ENCODE data around the gene ZNF367. TPM values are rescaled to one million over a fixed set of nuclear protein-coding genes. Genes with fewer than 3 reads are reported as not detected.
A peak's percentile ranks its signal among the peaks of the same experiment; 100 is the strongest.

ZNF367 gene
- total and polyA plus RNA-seq, 2 donors (not counting 1 experiment from before 2014, with no cell fraction given), result 0.66 to 2.2 TPM

- no peak overlapping the region for H3K9ac ChIP-seq (ENCODE audit: insufficient read depth, low read length)
- H4K20me1 ChIP-seq (ENCODE audit: control insufficient read depth, extremely low read depth, insufficient read depth, low read length), result no peaks in the 10 kb centered on the region
- H3K27me3 ChIP-seq (ENCODE audit: control insufficient read depth, insufficient read depth, low read length), result no peaks in the 10 kb centered on the region
- DNase-seq (ENCODE audit: low read depth in 2 of 2), result peak in 1 of 2 donors; percentile 44
- no peak overlapping the region for H3K27ac ChIP-seq (ENCODE audit: insufficient read depth, low read length)
- TF ChIP-seq EZH2 (IDR thresholded peaks at IDR 0.05; ENCODE audit: low read length, missing control alignments), result no peak
- TF ChIP-seq CTCF (conservative IDR thresholded peaks at IDR 0.05 in 1 of 2, IDR thresholded peaks at IDR 0.05 in 1 of 2; ENCODE audit: low read depth in 1 of 2, low read length in 2 of 2), result peak; percentile 41 to 49
- no peaks in the 10 kb centered on the region for H3K79me2 ChIP-seq (ENCODE audit: control insufficient read depth, insufficient read depth, low read length)
- H3K4me1 ChIP-seq (ENCODE audit: control insufficient read depth, extremely low read depth, insufficient read depth, low read length), result no peaks in the 10 kb centered on the region
- H3K4me3 ChIP-seq (replicated peaks in 1 of 4; ENCODE audit: control extremely low read depth in 1 of 4, insufficient read depth in 1 of 4, low read depth in 3 of 4, low read length in 4 of 4), result no peak overlapping the region
- no peaks in the 10 kb centered on the region for H3K36me3 ChIP-seq (ENCODE audit: control insufficient read depth, insufficient read depth, low read length)
- H2AFZ ChIP-seq (ENCODE audit: low read length), result no peak overlapping the region
- no peaks in the 10 kb centered on the region for H3K9me3 ChIP-seq (ENCODE audit: control insufficient read depth, insufficient read depth, low read depth, low read length)
- H3K4me2 ChIP-seq (ENCODE audit: extremely low read depth, insufficient read depth, low read length), result no peak overlapping the region
Measured at GRCh38 chr9:96441798-96442445, 23.8 kb upstream of the ZNF367 start.

- H3K27me3 ChIP-seq (ENCODE audit: control insufficient read depth, insufficient read depth, low read length), result no peaks in the 10 kb centered on the region
- no peaks in the 10 kb centered on the region for H3K36me3 ChIP-seq (ENCODE audit: control insufficient read depth, insufficient read depth, low read length)
- no peaks in the 10 kb centered on the region for H4K20me1 ChIP-seq (ENCODE audit: control insufficient read depth, extremely low read depth, insufficient read depth, low read length)
- no peaks in the 10 kb centered on the region for H3K9me3 ChIP-seq (ENCODE audit: control insufficient read depth, insufficient read depth, low read depth, low read length)
- H3K79me2 ChIP-seq (ENCODE audit: control insufficient read depth, insufficient read depth, low read length), result no peaks in the 10 kb centered on the region
- no peak for TF ChIP-seq CTCF (conservative IDR thresholded peaks at IDR 0.05 in 1 of 2, IDR thresholded peaks at IDR 0.05 in 1 of 2; ENCODE audit: low read depth in 1 of 2, low read length in 2 of 2)
- TF ChIP-seq EZH2 (IDR thresholded peaks at IDR 0.05; ENCODE audit: low read length, missing control alignments), result no peak
- no peak overlapping the region for H3K27ac ChIP-seq (ENCODE audit: insufficient read depth, low read length)
- no peak overlapping the region for H3K4me3 ChIP-seq (replicated peaks in 1 of 4; ENCODE audit: control extremely low read depth in 1 of 4, insufficient read depth in 1 of 4, low read depth in 3 of 4, low read length in 4 of 4)
- DNase-seq (ENCODE audit: low read depth in 2 of 2), result no peak
- no peak overlapping the region for H3K9ac ChIP-seq (ENCODE audit: insufficient read depth, low read length)
- no peak overlapping the region for H2AFZ ChIP-seq (ENCODE audit: low read length)
- no peaks in the 10 kb centered on the region for H3K4me1 ChIP-seq (ENCODE audit: control insufficient read depth, extremely low read depth, insufficient read depth, low read length)
- H3K4me2 ChIP-seq (ENCODE audit: extremely low read depth, insufficient read depth, low read length), result no peak overlapping the region
Measured at GRCh38 chr9:96440671-96441199, 22.6 kb upstream of the ZNF367 start.

- H2AFZ ChIP-seq (ENCODE audit: low read length), result no peak overlapping the region
- no peak overlapping the region for H3K4me2 ChIP-seq (ENCODE audit: extremely low read depth, insufficient read depth, low read length)
- H3K27ac ChIP-seq (ENCODE audit: insufficient read depth, low read length), result no peak overlapping the region
- H3K36me3 ChIP-seq (ENCODE audit: control insufficient read depth, insufficient read depth, low read length), result no peaks in the 10 kb centered on the region
- no peak for DNase-seq (ENCODE audit: low read depth in 2 of 2)
- no peaks in the 10 kb centered on the region for H3K4me1 ChIP-seq (ENCODE audit: control insufficient read depth, extremely low read depth, insufficient read depth, low read length)
- H3K9ac ChIP-seq (ENCODE audit: insufficient read depth, low read length), result no peak overlapping the region
- H3K4me3 ChIP-seq (replicated peaks in 1 of 4; ENCODE audit: control extremely low read depth in 1 of 4, insufficient read depth in 1 of 4, low read depth in 3 of 4, low read length in 4 of 4), result no peak overlapping the region
- H3K9me3 ChIP-seq (ENCODE audit: control insufficient read depth, insufficient read depth, low read depth, low read length), result no peaks in the 10 kb centered on the region
- no peak for TF ChIP-seq EZH2 (IDR thresholded peaks at IDR 0.05; ENCODE audit: low read length, missing control alignments)
- TF ChIP-seq CTCF (conservative IDR thresholded peaks at IDR 0.05 in 1 of 2, IDR thresholded peaks at IDR 0.05 in 1 of 2; ENCODE audit: low read depth in 1 of 2, low read length in 2 of 2), result no peak
- H4K20me1 ChIP-seq (ENCODE audit: control insufficient read depth, extremely low read depth, insufficient read depth, low read length), result no peaks in the 10 kb centered on the region
- H3K79me2 ChIP-seq (ENCODE audit: control insufficient read depth, insufficient read depth, low read length), result no peaks in the 10 kb centered on the region
- H3K27me3 ChIP-seq (ENCODE audit: control insufficient read depth, insufficient read depth, low read length), result no peaks in the 10 kb centered on the region
Measured at GRCh38 chr9:96437454-96437853, 19.3 kb upstream of the ZNF367 start.
